Central memory CD8-positive, alpha-beta T cell (primary cell): ENCODE data around the gene ALKBH7.
"Not testable (repeated sequence)": the region's sequence is repeated elsewhere in the genome, so short reads cannot be mapped to it uniquely, and the experiment has no call there.

Source experiments
- ATAC-seq: fragments of 150-1000 bp; cut with Tn5 transposase; replicated peaks from 2 replicates; pipeline ENCODE4 v1.10.0; 2022; ENCODE audit warnings: mild to moderate bottlenecking, moderate FRiP score, moderate number of reproducible peaks; ENCODE audit not compliant: poor library complexity, severe bottlenecking; ENCODE audit errors: extremely low read depth
- DNase-seq, 2 donors: peaks; one replicate each; pipeline ENCODE4 v3.0.0; 2021; ENCODE audit warnings: low spot score in 2 of 2
- H3K27ac Mint-ChIP-seq: one replicate; pipeline ENCODE4 v1.8.0; 2022; ENCODE audit warnings: low read depth, mild to moderate bottlenecking, moderate library complexity, mixed read lengths
- H3K27me3 Mint-ChIP-seq: one replicate; pipeline ENCODE4 v1.8.0; 2022; ENCODE audit warnings: mixed read lengths
- H3K36me3 Mint-ChIP-seq: one replicate; pipeline ENCODE4 v1.8.0; 2022; ENCODE audit warnings: mild to moderate bottlenecking, moderate library complexity, mixed read lengths; ENCODE audit not compliant: insufficient read depth
- H3K4me1 Mint-ChIP-seq: one replicate; pipeline ENCODE4 v1.8.0; 2022; ENCODE audit warnings: mixed read lengths
- H3K4me3 Mint-ChIP-seq: one replicate; pipeline ENCODE4 v1.8.0; 2022; ENCODE audit warnings: mild to moderate bottlenecking, moderate library complexity, mixed read lengths
- H3K9me3 Mint-ChIP-seq: one replicate; pipeline ENCODE4 v1.8.0; 2022; ENCODE audit warnings: mixed read lengths

Gene ALKBH7

GRCh38 chr19:6372594-6373095 lies at the start of gene ALKBH7:
Gene ALKBH7 (plus strand): TSS chr19:6372794. CDS start chr19:6372821, 27 bp downstream.
- Mint-ChIP-seq H3K27me3 (no peaks in the 10 kb centered on the region), H3K27ac (peak within 1 kb of the TSS; percentile 86), H3K9me3 (no peaks in the 10 kb centered on the region), H3K36me3 (peaks cover 19% of the 10 kb centered on the region), H3K4me1 (peaks cover 19% of the 10 kb centered on the region), H3K4me3 (peak within 1 kb of the TSS; percentile 94)
- peak; percentile 89 for ATAC-seq
- peak; percentile 91 to 97 for DNase-seq

DNA sequence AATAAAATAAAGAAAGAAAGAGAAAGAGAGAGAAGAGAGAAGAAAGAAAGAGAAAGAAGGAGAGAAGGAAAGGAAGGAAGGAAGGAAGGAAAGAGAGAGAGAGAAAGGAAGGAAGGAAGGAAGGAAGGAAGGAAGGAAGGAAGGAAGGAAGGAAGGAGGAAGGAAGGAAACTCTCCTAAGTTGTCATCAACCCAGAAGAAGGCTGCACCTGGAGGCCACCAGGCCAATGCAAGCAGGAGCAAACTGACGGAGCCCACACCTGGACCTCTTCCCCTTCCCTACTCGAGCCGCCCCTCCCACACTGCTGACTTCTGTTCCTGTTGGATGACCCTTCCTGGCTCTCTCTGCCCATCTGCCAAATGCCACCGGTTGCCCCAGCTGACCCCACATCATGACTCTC lies 47.8 kb upstream of the ALKBH7 start:
- Mint-ChIP-seq H3K27me3 (no peaks in the 10 kb centered on the region), H3K4me3 (no peak overlapping the region), H3K36me3 (no peaks in the 10 kb centered on the region), H3K27ac (peak overlapping the region; percentile 77), H3K9me3 (no peaks in the 10 kb centered on the region), H3K4me1 (peaks cover 10% of the 10 kb centered on the region)
- ATAC-seq: no peak
- no peak for DNase-seq

- Mint-ChIP-seq H3K27ac (no peak overlapping the region), H3K36me3 (no peaks in the 10 kb centered on the region), H3K4me3 (no peak overlapping the region), H3K27me3 (no peaks in the 10 kb centered on the region), H3K9me3 (no peaks in the 10 kb centered on the region), H3K4me1 (peaks cover 10% of the 10 kb centered on the region)
- DNase-seq (no peak), ATAC-seq (no peak)
These were observed 47.0 kb upstream of the ALKBH7 start for GRCh38 chr19:6325614-6326013.

GRCh38 chr19:6326815-6327214 lies 45.8 kb upstream of the ALKBH7 start:
- no peak for DNase-seq
- ATAC-seq: no peak
- H3K9me3 Mint-ChIP-seq: no peaks in the 10 kb centered on the region
- peak overlapping the region; percentile 44 for H3K27ac Mint-ChIP-seq
- no peak overlapping the region for H3K4me3 Mint-ChIP-seq
- H3K27me3 Mint-ChIP-seq: no peaks in the 10 kb centered on the region
- peaks cover 10% of the 10 kb centered on the region for H3K4me1 Mint-ChIP-seq
- no peaks in the 10 kb centered on the region for H3K36me3 Mint-ChIP-seq

- no peaks in the 10 kb centered on the region for H3K27me3 Mint-ChIP-seq
- H3K4me1 Mint-ChIP-seq: no peaks in the 10 kb centered on the region
- no peak within 1 kb of the TSS for H3K4me3 Mint-ChIP-seq
- ATAC-seq (no peak), DNase-seq (no peak)
- peaks cover 2% of the 10 kb centered on the region for H3K36me3 Mint-ChIP-seq
- no peaks in the 10 kb centered on the region for H3K9me3 Mint-ChIP-seq
- no peak within 1 kb of the TSS for H3K27ac Mint-ChIP-seq
These were observed 39.2 kb upstream of the ALKBH7 start, which contains the start of gene ACER1 for GRCh38 chr19:6333439-6333838. Gene ACER1 (minus strand): TSS chr19:6333612. CDS start chr19:6333551, 61 bp downstream.

DNA sequence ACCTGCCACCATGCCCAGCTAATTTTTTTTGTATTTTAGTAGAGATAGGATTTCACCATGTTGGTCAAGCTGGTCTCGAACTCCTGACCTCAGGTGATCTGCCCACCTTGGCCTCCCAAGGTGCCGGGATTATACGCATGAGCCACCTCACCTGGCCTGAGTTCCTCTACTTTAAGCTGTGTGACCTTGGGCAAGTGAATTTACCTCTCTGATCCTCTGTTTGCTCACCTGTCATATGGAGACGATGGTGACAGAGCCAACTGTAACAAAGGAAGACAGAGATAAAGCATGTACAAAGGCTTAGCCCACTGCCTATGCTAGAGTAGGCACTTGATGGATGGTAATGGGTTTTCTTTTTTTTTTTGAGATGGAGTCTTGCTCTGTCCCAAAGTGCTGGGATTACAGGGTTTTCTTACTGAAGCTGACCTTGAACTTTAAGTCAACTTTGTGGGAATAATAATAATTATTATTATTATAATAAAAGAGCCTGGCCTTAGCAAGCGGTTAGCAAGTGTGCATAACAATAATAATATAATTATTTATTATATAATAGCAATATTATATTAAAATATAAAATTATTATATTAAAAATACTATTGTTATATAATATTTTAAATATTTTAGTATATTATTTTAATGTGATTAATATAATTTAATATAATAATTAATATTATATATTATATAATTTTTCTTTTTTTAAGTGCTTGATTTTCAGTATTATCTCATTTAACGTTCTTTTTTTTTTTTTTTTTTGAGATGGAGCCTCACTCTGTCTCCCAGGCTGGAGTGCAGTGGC lies 37.9 kb upstream of the ALKBH7 start:
- DNase-seq: no peak
- no peak overlapping the region for H3K4me3 Mint-ChIP-seq
- no peaks in the 10 kb centered on the region for H3K9me3 Mint-ChIP-seq
- ATAC-seq: no peak
- H3K4me1 Mint-ChIP-seq: no peaks in the 10 kb centered on the region
- H3K27ac Mint-ChIP-seq: no peak overlapping the region
- no peaks in the 10 kb centered on the region for H3K27me3 Mint-ChIP-seq
- H3K36me3 Mint-ChIP-seq: peaks cover 2% of the 10 kb centered on the region

DNA sequence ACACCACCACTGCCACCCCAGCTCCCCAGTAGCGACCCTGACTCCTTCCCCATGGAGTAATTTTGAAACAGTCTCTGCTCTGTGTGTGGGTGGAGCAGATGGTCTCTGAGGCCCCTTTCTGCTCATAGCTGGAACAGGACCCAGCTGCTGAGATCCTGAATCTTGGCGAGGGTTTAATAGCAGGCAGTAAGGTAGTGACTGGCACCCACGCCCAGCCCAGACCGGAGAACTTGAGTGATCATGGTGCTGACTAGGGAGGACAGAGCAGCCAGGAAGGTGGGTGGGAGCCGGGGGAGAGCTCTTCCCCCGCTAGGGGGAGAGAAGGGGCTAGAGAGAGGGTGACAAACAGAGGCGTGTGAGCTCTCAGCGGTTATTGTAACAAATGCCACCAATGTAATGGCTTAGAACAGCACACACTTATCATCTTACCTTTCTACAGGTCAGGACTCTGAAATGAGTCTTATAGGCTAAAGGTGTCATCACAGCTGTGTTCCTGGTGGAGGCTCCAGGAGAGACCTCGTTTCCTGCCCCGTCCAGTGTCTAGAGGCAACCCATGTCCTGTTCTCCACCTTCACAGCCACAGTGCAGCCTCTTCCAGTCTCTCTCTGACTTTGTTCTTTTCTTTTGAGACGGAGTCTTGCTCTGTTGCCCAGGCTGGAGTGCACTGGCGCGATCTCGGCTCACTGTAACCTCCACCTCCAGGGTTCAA lies 31.9 kb upstream of the ALKBH7 start:
- H3K4me3 Mint-ChIP-seq: no peak overlapping the region

DNA sequence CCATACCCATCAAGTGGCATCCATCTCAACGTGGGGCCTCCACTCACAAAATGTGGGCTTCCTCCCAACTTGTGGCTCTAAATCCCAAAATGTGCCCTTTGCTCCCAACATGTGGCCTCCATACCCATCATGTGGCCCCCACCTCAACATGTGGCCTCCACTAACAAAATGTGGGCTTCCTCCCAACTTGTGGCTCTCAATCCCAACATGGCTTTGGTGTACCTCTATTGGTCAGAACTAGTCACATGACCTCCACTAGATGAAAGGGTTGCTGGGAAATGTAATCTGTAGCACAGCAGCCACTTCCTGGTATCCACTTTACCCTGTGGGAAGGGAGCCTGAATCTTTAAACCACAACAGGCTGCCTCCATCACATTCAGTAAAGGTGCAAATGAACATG lies 29.1 kb upstream of the ALKBH7 start:
- H3K4me3 Mint-ChIP-seq: no peak overlapping the region
- H3K27me3 Mint-ChIP-seq: no peaks in the 10 kb centered on the region
- H3K36me3 Mint-ChIP-seq: peaks cover 4% of the 10 kb centered on the region
- no peak for DNase-seq
- no peaks in the 10 kb centered on the region for H3K4me1 Mint-ChIP-seq
- no peak overlapping the region for H3K27ac Mint-ChIP-seq
- ATAC-seq: no peak
- H3K9me3 Mint-ChIP-seq: no peaks in the 10 kb centered on the region

More for the DNA sequence above, 31.9 kb upstream of the ALKBH7 start:
- no peak for ATAC-seq
- no peaks in the 10 kb centered on the region for H3K36me3 Mint-ChIP-seq
- no peaks in the 10 kb centered on the region for H3K4me1 Mint-ChIP-seq
- no peak overlapping the region for H3K27ac Mint-ChIP-seq
- DNase-seq: no peak
- no peaks in the 10 kb centered on the region for H3K9me3 Mint-ChIP-seq
- no peaks in the 10 kb centered on the region for H3K27me3 Mint-ChIP-seq

DNA sequence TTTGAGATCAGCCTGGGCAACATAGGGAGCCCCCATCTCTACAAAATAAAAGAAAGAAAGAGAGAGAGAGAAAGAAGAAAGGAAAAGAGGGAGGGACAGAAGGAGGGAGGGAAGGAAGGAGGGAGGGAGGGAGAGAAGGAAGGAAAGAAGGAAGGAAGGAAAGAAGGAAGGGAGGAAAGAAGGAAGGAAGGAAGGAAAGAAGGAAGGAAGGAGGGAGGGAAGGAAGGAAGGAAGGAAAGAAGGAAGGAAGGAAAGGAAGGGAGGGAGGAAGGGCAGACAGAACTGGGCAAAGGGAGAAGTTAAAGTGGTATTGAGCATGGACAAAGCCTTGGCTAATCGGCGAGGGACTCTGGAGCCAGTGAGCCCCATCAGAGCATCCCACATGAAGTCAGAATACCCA lies 23.3 kb upstream of the ALKBH7 start:
- not testable (repeated sequence) for H3K4me1 Mint-ChIP-seq, H3K27me3 Mint-ChIP-seq, ATAC-seq, H3K9me3 Mint-ChIP-seq, H3K4me3 Mint-ChIP-seq, DNase-seq
- peak overlapping the region; percentile 51 for H3K27ac Mint-ChIP-seq
- peaks cover 11% of the 10 kb centered on the region for H3K36me3 Mint-ChIP-seq

DNA sequence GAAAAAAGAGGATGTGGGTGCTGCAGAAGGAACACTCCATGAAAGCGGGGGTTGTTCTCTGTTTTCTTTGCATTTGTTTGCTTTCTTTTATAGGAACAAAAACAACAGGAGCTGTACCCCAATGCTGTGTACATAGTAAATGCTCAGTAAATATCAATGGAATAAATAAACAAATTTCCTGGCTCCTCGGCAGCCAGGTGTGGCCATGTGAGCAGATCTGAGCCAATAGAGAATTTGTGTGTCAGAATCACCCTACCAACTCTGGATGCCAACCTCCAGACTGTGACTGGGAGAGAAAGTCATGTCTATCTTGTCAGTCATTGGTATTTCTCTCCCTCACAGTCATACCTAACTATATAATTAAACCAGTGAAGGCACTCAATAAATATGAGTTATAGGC lies 21.9 kb upstream of the ALKBH7 start:
- no peak overlapping the region for H3K27ac Mint-ChIP-seq
- ATAC-seq (no peak), DNase-seq (no peak)
- no peaks in the 10 kb centered on the region for H3K9me3 Mint-ChIP-seq
- no peaks in the 10 kb centered on the region for H3K27me3 Mint-ChIP-seq
- H3K36me3 Mint-ChIP-seq: peaks cover 11% of the 10 kb centered on the region
- H3K4me1 Mint-ChIP-seq: no peaks in the 10 kb centered on the region
- H3K4me3 Mint-ChIP-seq: no peak overlapping the region

DNA sequence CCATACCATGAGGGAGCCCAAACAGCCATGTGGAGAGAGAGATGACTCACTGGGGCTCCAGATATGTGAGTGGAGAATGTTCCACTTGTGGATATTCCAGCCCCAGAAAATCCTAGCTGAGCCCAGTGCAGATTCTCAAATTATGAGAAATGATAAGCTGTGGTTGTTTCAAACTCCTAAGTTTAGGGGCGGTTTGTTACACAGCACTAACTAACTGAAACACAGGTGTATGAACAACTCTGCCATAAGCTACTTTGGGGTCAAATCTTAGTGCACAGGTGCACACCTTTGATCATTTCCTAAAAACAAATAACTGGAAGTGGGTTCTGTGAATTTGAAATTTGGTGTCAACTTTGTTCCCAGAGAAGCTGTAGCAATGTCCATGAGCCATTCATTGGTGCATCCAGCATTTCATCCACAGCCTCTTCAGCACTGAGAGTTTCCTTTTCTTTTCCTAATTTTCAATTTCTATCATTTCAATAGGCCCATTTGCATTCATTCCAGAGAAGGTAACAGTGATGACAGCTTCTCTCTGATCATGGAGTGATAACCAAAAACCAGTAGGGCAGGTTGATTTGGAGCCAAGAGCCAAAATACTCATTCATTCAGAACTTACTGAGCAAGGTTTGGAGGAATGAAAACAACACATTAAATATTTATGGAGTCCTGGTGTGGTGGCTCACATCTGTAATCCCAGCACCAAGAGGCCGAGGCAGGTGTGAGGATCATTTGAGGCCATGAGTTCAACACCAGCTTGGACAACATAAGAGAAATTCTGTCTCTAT lies 20.0 kb upstream of the ALKBH7 start:
- DNase-seq (no peak), ATAC-seq (no peak)
- H3K36me3 Mint-ChIP-seq: peaks cover 9% of the 10 kb centered on the region
- H3K4me3 Mint-ChIP-seq: no peak overlapping the region
- H3K4me1 Mint-ChIP-seq: no peaks in the 10 kb centered on the region
- H3K27ac Mint-ChIP-seq: no peak overlapping the region
- no peaks in the 10 kb centered on the region for H3K27me3 Mint-ChIP-seq
- no peaks in the 10 kb centered on the region for H3K9me3 Mint-ChIP-seq

DNA sequence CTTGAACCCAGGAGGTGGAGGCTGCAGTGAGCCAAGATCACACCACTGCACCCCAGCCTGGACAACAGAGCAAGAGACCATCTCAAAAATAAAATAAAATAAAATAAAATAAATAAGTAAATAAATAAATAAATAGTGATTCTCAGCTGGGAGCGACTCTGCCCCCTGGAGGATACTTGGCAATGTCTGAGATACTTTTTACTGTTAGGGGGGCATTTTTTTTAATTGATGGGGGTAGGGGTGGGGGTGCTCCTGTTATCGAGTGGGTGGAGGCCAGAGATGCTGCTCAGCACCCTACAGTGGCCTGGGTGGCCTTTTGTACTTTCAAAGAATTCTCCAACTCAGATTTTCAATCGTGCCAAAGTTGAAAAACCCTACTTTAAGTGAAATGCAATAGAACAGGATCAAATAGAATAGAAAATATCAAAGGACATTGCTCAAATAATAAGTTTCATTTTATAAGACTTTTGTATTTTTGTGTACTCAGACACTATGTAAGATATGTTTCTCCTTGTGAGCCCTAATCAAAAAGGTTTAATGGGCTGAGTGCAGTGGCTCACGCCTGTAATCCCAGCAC lies 18.4 kb upstream of the ALKBH7 start:
- Mint-ChIP-seq H3K4me1 (no peaks in the 10 kb centered on the region), H3K36me3 (peaks cover 9% of the 10 kb centered on the region), H3K9me3 (no peaks in the 10 kb centered on the region), H3K27me3 (no peaks in the 10 kb centered on the region), H3K27ac (no peak overlapping the region), H3K4me3 (no peak overlapping the region)
- no peak for DNase-seq
- ATAC-seq: no peak
